Pancreas (tissue), 10 donors: Measurements from ENCODE around the gene ELOVL6. TPM values are rescaled to one million over a fixed set of nuclear protein-coding genes. Genes with fewer than 3 reads are reported as not detected.

ENCODE experiments used
- ATAC-seq, 4 donors: fragments of 200-7000 bp; cut with Tn5 transposase; one replicate each; pipeline versions ENCODE4 v1.8.0 to v1.9.1; 2020; ENCODE audit warnings: mild to moderate bottlenecking in 4 of 4, moderate library complexity in 4 of 4
- DNase-seq, 6 donors: peaks; one replicate each; pipeline ENCODE4 v3.0.0-alpha.2; 2020
- FAIRE-seq: peaks from 2 replicates; lab custom pipeline; 2012; peaks lifted over from hg19 to GRCh38; lab: Jason Lieb, UNC
- H3K27ac ChIP-seq, 4 donors: fragments of 200-600 bp; sonication (generic); 1 replicate in 3 of 4; 2 replicates in 1 of 4; pipeline versions ENCODE4 v1.5.0 to v1.8.0; 2020
- H3K27me3 ChIP-seq, 4 donors: fragments of 200-600 bp; one replicate each; pipeline ENCODE4 v1.8.0; 2021
- H3K36me3 ChIP-seq, 3 donors: fragments of 200-600 bp; sonication (generic) in 1 of 3; one replicate each; pipeline versions ENCODE4 v1.5.0 to v1.8.0; 2020 to 2021
- H3K4me1 ChIP-seq, 3 donors: fragments of 200-600 bp; one replicate each; pipeline ENCODE4 v1.8.0; 2021
- H3K4me3 ChIP-seq, 4 donors: fragments of 200-600 bp; sonication (generic) in 2 of 4; one replicate each; pipeline versions ENCODE4 v1.5.0 to v1.8.0; 2020 to 2021
- H3K9me3 ChIP-seq, 4 donors: fragments of 200-600 bp; one replicate each; pipeline ENCODE4 v1.8.0; 2021
- CTCF ChIP-seq, 4 donors: fragments of 200-600 bp; sonication (generic) in 3 of 4; IDR thresholded peaks; one replicate each; pipeline versions ENCODE4 v1.5.0 to v1.8.0; 2021; ENCODE audit warnings: antibody characterized with exemption in 4 of 4
- WGBS, 2 donors: extraction: QIAGEN DNeasy Blood & Tissue Kit; methylation state at CpG; one replicate each; pipeline ENCODE4 v1.1.7; 2013; 5-methylcytosine and 5-hydroxymethylcytosine counted together
- intact Hi-C, 3 donors: fragments of 100-400 bp; cut with DNase I; formaldehyde crosslinking; loops; one replicate each; pipeline versions ENCODE4 v1.11.1 to v1.14.2; 2022
- polyA plus RNA-seq, 2 donors: library from polyadenylated mRNA; stranded (reverse); fragments of 200-250 nt; gene quantifications; one replicate each; pipeline ENCODE4 v1.2.3, GENCODE V29; 2013
- total RNA-seq, 6 donors: library from RNA; stranded (reverse); fragmentation: NEBNext Ultra II Directional in 4 of 6; extraction: Animal tissue kit (Norgen Biotek cat#: 25700) in 4 of 6; gene quantifications; one replicate each; pipeline versions ENCODE4 v1.2.1 to v1.2.4, GENCODE V29; 2021 to 2023
- donor health status: healthy with polysubstance abuse.
- donor health status: DM: no; HTN: no; CAD: no; lungs with moderate emphysema.
- donor health status: DM: no; HTN: no; CAD: no.
- donor health status: control.
- donor health status: control.
- donor health status: Bipolar disorder and iron deficiency.
- donor health status: DM: yes; HTN: yes; CAD: no.
- donor health status: DM: no; HTN: no; CAD: no.
- donor health status: DM: no; HTN: no; CAD: no.
- donor health status: DM: yes; HTN: yes; CAD: no.

Gene ELOVL6
- total and polyA plus RNA-seq, 8 donors, result 0.69 to 3.5 (median 1.8) TPM

GRCh38 chr4:110068248-110068647 is 130.2 kb downstream of the ELOVL6 start:
- WGBS, 2 donors, result 79 to 83% methylated on average over 8 of the region's 8 CpGs
- TF ChIP-seq CTCF (IDR thresholded peaks at IDR 0.05), result no peak
- ATAC-seq, result no peak
- DNase-seq, result no peak
- intact Hi-C loops, result no loop called here
- no peak overlapping the region for H3K27ac ChIP-seq
- no peaks in the 10 kb centered on the region for H3K9me3 ChIP-seq
- no peaks in the 10 kb centered on the region for H3K27me3 ChIP-seq
- peaks cover 0 to 2% (median under 1%) of the 10 kb centered on the region in 3 donors for H3K4me1 ChIP-seq
- H3K36me3 ChIP-seq, result no peaks in the 10 kb centered on the region
- H3K4me3 ChIP-seq, result no peak overlapping the region
- FAIRE-seq, result no peak

GRCh38 chr4:110064934-110065333 is 133.5 kb downstream of the ELOVL6 start:
- intact Hi-C loops, result no loop called here
- ATAC-seq, result no peak
- no peak for DNase-seq
- Histone ChIP-seq H3K36me3 (no peaks in the 10 kb centered on the region), H3K4me3 (no peak overlapping the region), H3K9me3 (no peaks in the 10 kb centered on the region), H3K27me3 (no peaks in the 10 kb centered on the region), H3K4me1 (no peaks in the 10 kb centered on the region), H3K27ac (no peak overlapping the region)
- 39 to 48% methylated on average over 2 of the region's 2 CpGs for WGBS, 2 donors
- no peak for TF ChIP-seq CTCF (IDR thresholded peaks at IDR 0.05)
- FAIRE-seq, result no peak

- Histone ChIP-seq H3K27ac (no peak overlapping the region), H3K4me3 (no peak overlapping the region), H3K36me3 (no peaks in the 10 kb centered on the region), H3K9me3 (no peaks in the 10 kb centered on the region), H3K27me3 (no peaks in the 10 kb centered on the region), H3K4me1 (no peaks in the 10 kb centered on the region)
- peak in 2 of 4 donors; percentile 24 to 34 for ATAC-seq
- 30 to 58% methylated on average over 1 of the region's 1 CpG for WGBS, 2 donors
- no peak for FAIRE-seq
- no peak for DNase-seq
- intact Hi-C loops, result no loop called here
- no peak for TF ChIP-seq CTCF (IDR thresholded peaks at IDR 0.05)
Observed at GRCh38 chr4:110064295-110064694, 134.1 kb downstream of the ELOVL6 start.

- FAIRE-seq, result no peak
- no peaks in the 10 kb centered on the region for H3K36me3 ChIP-seq
- TF ChIP-seq CTCF (IDR thresholded peaks at IDR 0.05), result no peak
- no peak for ATAC-seq
- no peaks in the 10 kb centered on the region for H3K4me1 ChIP-seq
- 94% methylated on average over 5 of the region's 5 CpGs for WGBS, 2 donors
- no peak for DNase-seq
- H3K27ac ChIP-seq, result no peak overlapping the region
- H3K27me3 ChIP-seq, result no peaks in the 10 kb centered on the region
- H3K9me3 ChIP-seq, result no peaks in the 10 kb centered on the region
- H3K4me3 ChIP-seq, result no peak overlapping the region
- intact Hi-C loops, result no loop called here
Observed at GRCh38 chr4:110062166-110062565, 136.2 kb downstream of the ELOVL6 start.

- WGBS, 2 donors, result 73% methylated on average over 2 of the region's 2 CpGs
- H3K4me1 ChIP-seq, result no peaks in the 10 kb centered on the region
- no peak for DNase-seq
- intact Hi-C loops, result no loop called here
- H3K27me3 ChIP-seq, result no peaks in the 10 kb centered on the region
- FAIRE-seq, result no peak
- TF ChIP-seq CTCF (IDR thresholded peaks at IDR 0.05), result no peak
- H3K36me3 ChIP-seq, result no peaks in the 10 kb centered on the region
- no peak overlapping the region for H3K4me3 ChIP-seq
- no peak for ATAC-seq
- H3K9me3 ChIP-seq, result no peaks in the 10 kb centered on the region
- no peak overlapping the region for H3K27ac ChIP-seq
Observed at GRCh38 chr4:110061076-110061475, 137.3 kb downstream of the ELOVL6 start.
